NCI-H446 treated with DMSO at 0.1 percent for 48 hours (cell line): ENCODE measurements around the gene CDK15.

ENCODE experiments used
- DNase-seq: peaks from one replicate; lab custom pipeline; 2025; lab: John Stamatoyannopoulos, UW

Gene CDK15

DNA sequence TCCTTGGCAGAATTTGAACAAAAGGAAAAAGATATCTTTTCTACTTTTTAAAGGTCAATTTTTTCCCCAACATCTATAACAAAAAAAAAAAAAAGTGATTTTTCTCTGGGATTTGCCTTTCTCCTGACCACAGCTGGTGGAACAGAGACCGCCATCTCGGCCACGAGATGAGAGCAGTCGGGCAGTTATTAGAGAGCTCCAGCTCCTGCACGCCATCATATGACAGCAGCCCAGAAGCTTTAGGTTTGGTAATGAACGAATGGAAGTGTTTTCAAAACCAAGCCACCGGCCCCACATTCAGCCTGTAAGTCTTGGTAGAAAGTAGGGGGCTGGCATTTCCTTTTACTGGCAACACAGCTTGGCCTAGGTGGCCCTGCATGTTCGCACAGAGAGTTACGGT lies 132.4 kb downstream of the CDK15 start:
- DNase-seq: no peak

- peak; percentile 76 for DNase-seq
Observed at GRCh38 chr2:201939453-201939941, 133.2 kb downstream of the CDK15 start.

DNA sequence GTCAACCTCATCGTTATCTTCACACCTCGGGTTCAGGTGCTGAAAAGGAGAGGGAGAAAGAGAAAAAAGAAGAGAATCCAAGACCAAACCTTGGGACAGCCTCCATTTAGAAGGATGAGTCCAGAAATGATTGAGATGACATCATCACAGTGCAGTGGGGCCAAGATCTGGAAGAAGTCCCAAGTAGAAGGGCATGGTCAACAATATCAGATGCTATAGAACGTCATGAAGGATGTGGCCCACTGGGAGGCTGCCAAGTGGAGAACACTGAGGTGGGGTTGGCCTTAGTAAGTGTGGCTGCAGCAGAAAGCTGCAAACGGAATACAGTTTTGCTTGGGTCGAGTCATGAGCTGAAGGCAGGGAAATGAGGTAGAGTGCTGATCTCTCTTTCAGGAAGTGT lies 136.2 kb downstream of the CDK15 start:
- DNase-seq: peak; percentile 39
